WTC11 (cell line): ENCODE measurements around the gene PTPRN2. TPM values are rescaled to one million over a fixed set of nuclear protein-coding genes. Genes with fewer than 3 reads are reported as not detected.

Source experiments
- ATAC-seq: fragments of 200-7000 bp; cut with Tn5 transposase; 2 replicates; pipeline ENCODE4 v1.10.0; 2021; ENCODE audit warnings: mild to moderate bottlenecking, moderate library complexity
- CTCF ChIA-PET: fragments of 300-600 bp; sonication (Branson Sonifier 250); formaldehyde crosslinking; loops from one replicate; lab custom pipeline; 2021; ENCODE audit warnings: antibody characterized with exemption; lab: Charles Lee
- POLR2A ChIA-PET: fragments of 350-600 bp; sonication (Branson Sonifier 250); formaldehyde crosslinking; loops from one replicate; lab custom pipeline; 2021; ENCODE audit warnings: antibody characterized with exemption; lab: Charles Lee
- DNase-seq: peaks from one replicate; pipeline ENCODE4 v3.0.0; 2021; ENCODE audit warnings: low spot score
- H3K27ac Mint-ChIP-seq: 2 replicates; pipeline ENCODE4 v1.8.0; 2021; ENCODE audit warnings: mixed read lengths
- H3K27me3 Mint-ChIP-seq: 2 replicates; pipeline ENCODE4 v1.8.0; 2021; ENCODE audit warnings: low read depth, mild to moderate bottlenecking, moderate library complexity, mixed read lengths
- H3K36me3 Mint-ChIP-seq: 2 replicates; pipeline ENCODE4 v1.8.0; 2021; ENCODE audit warnings: mixed read lengths
- H3K4me1 Mint-ChIP-seq: 2 replicates; pipeline ENCODE4 v1.8.0; 2022; ENCODE audit warnings: mixed read lengths
- H3K4me3 Mint-ChIP-seq: 2 replicates; pipeline ENCODE4 v1.8.0; 2021; ENCODE audit warnings: mild to moderate bottlenecking, moderate library complexity, mixed read lengths
- H3K9me3 Mint-ChIP-seq: 2 replicates; pipeline ENCODE4 v1.8.0; 2021; ENCODE audit warnings: mixed read lengths
- ESRRA ChIP-seq: sonication (generic); formaldehyde crosslinking; IDR thresholded peaks from 2 replicates; pipeline ENCODE4 v1.8.1; 2022; ENCODE audit warnings: mild to moderate bottlenecking, missing genetic modification reagents, borderline replicate concordance
- GABPB1 ChIP-seq: sonication (generic); formaldehyde crosslinking; IDR thresholded peaks from 2 replicates; pipeline ENCODE4 v1.8.1; 2023; ENCODE audit warnings: mild to moderate bottlenecking, missing genetic modification reagents
- GTF2I ChIP-seq: fragments of 250-450 bp; sonication (Bioruptor Pico); conservative IDR thresholded peaks from 2 replicates; pipeline ENCODE4 v1.4.0; 2021; ENCODE audit warnings: mild to moderate bottlenecking
- JAZF1 ChIP-seq: fragments of 250-450 bp; sonication (Bioruptor Pico); IDR thresholded peaks from 2 replicates; pipeline ENCODE4 v1.9.0; 2021; ENCODE audit warnings: moderate library complexity, mild to moderate bottlenecking, inconsistent platforms
- MXD4 ChIP-seq: fragments of 250-450 bp; sonication (Bioruptor Pico); IDR thresholded peaks from 2 replicates; pipeline ENCODE4 v1.8.0; 2021; ENCODE audit warnings: mild to moderate bottlenecking, moderate library complexity, borderline replicate concordance
- MYBL2 ChIP-seq: sonication (generic); formaldehyde crosslinking; IDR thresholded peaks from 2 replicates; pipeline ENCODE4 v1.8.1; 2023; ENCODE audit warnings: mild to moderate bottlenecking, moderate library complexity, missing genetic modification reagents
- NFYB ChIP-seq: sonication (generic); formaldehyde crosslinking; conservative IDR thresholded peaks from 2 replicates; pipeline ENCODE4 v1.8.0; 2022; ENCODE audit warnings: low read depth, missing genetic modification reagents
- SP1 ChIP-seq: sonication (generic); formaldehyde crosslinking; conservative IDR thresholded peaks from 2 replicates; pipeline ENCODE4 v1.8.1; 2022; ENCODE audit warnings: missing genetic modification reagents
- TP53 ChIP-seq: sonication (generic); formaldehyde crosslinking; IDR thresholded peaks from 2 replicates; pipeline ENCODE4 v1.8.1; 2023; ENCODE audit warnings: mild to moderate bottlenecking, missing genetic modification reagents
- ZNF138 ChIP-seq: sonication (generic); formaldehyde crosslinking; conservative IDR thresholded peaks from 2 replicates; pipeline ENCODE4 v1.8.1; 2022; ENCODE audit warnings: mild to moderate bottlenecking, moderate library complexity, missing genetic modification reagents
- ZNF232 ChIP-seq: sonication (generic); formaldehyde crosslinking; IDR thresholded peaks from 2 replicates; pipeline ENCODE4 v1.8.0; 2022; ENCODE audit warnings: mild to moderate bottlenecking, missing genetic modification reagents
- total RNA-seq: library from RNA; stranded (reverse); gene quantifications from 3 replicates; pipeline ENCODE4 v1.2.3, GENCODE V29; 2021
- TF ChIP-seq, protein P1 (sequence below): sonication (generic); formaldehyde crosslinking; IDR thresholded peaks from 2 replicates; pipeline ENCODE4 v1.8.0; 2023; ENCODE audit warnings: mild to moderate bottlenecking, missing genetic modification reagents
- TF ChIP-seq, protein P2 (sequence below): sonication (generic); formaldehyde crosslinking; IDR thresholded peaks from 2 replicates; pipeline ENCODE4 v1.8.1; 2022; ENCODE audit warnings: missing genetic modification reagents, borderline replicate concordance
- TF ChIP-seq, protein P3 (sequence below): sonication (generic); formaldehyde crosslinking; IDR thresholded peaks from 2 replicates; pipeline ENCODE4 v1.8.0; 2022; ENCODE audit warnings: mild to moderate bottlenecking, missing genetic modification reagents
- TF ChIP-seq, protein P4 (sequence below): fragments of 250-450 bp; sonication (Bioruptor Pico); IDR thresholded peaks from 2 replicates; pipeline ENCODE4 v2.1.2; 2022; ENCODE audit warnings: mild to moderate bottlenecking, moderate library complexity
- TF ChIP-seq, protein P5 (sequence below): fragments of 250-450 bp; sonication (Bioruptor Pico); IDR thresholded peaks from 2 replicates; pipeline ENCODE4 v1.9.0; 2021; ENCODE audit warnings: mild to moderate bottlenecking
- TF ChIP-seq, protein P6 (sequence below): sonication (generic); formaldehyde crosslinking; IDR thresholded peaks from 2 replicates; pipeline ENCODE4 v1.8.0; 2023; ENCODE audit warnings: missing genetic modification reagents
- TF ChIP-seq, protein P7 (sequence below): sonication (generic); formaldehyde crosslinking; IDR thresholded peaks from 2 replicates; pipeline ENCODE4 v1.8.1; 2022; ENCODE audit warnings: mild to moderate bottlenecking, missing genetic modification reagents, moderate library complexity, borderline replicate concordance
- TF ChIP-seq, protein P8 (sequence below): sonication (generic); formaldehyde crosslinking; IDR thresholded peaks from 2 replicates; pipeline ENCODE4 v1.8.0; 2022; ENCODE audit warnings: mild to moderate bottlenecking, missing genetic modification reagents

Gene PTPRN2
- total RNA-seq, 1 experiment from 2014 or later: 4.7 TPM

DNA sequence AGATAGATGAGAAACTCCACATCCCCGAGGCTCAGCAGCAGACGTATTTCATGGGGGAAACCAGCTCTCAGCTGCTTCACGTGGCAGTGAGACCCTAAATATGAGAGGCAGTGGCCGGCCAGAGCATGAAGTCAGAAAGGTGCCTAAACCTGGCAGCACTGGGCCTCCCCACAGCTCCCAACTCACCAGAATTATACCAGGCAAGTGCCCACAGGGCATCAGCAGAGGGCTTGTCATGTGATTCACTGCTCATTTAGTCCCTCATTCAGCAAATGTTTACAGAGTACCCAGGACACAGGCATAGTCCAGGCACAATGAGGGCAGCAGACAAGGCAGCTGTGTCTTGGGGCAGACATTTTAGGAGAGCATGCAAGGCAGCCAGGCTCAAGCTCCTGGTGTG lies 212.6 kb downstream of the PTPRN2 start:
- Mint-ChIP-seq H3K36me3 (peaks cover 10% of the 10 kb centered on the region), H3K27me3 (no peaks in the 10 kb centered on the region), H3K27ac (no peak overlapping the region), H3K4me3 (no peak overlapping the region), H3K4me1 (no peaks in the 10 kb centered on the region), H3K9me3 (peaks cover 16% of the 10 kb centered on the region)
- ATAC-seq (no peak), DNase-seq (no peak)
- TF ChIP-seq, protein P1, sequence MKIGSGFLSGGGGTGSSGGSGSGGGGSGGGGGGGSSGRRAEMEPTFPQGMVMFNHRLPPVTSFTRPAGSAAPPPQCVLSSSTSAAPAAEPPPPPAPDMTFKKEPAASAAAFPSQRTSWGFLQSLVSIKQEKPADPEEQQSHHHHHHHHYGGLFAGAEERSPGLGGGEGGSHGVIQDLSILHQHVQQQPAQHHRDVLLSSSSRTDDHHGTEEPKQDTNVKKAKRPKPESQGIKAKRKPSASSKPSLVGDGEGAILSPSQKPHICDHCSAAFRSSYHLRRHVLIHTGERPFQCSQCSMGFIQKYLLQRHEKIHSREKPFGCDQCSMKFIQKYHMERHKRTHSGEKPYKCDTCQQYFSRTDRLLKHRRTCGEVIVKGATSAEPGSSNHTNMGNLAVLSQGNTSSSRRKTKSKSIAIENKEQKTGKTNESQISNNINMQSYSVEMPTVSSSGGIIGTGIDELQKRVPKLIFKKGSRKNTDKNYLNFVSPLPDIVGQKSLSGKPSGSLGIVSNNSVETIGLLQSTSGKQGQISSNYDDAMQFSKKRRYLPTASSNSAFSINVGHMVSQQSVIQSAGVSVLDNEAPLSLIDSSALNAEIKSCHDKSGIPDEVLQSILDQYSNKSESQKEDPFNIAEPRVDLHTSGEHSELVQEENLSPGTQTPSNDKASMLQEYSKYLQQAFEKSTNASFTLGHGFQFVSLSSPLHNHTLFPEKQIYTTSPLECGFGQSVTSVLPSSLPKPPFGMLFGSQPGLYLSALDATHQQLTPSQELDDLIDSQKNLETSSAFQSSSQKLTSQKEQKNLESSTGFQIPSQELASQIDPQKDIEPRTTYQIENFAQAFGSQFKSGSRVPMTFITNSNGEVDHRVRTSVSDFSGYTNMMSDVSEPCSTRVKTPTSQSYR (CRISPR knock-in tag): no peak
- TF ChIP-seq JAZF1 (CRISPR knock-in tag) (no peak), SP1 (CRISPR knock-in tag) (no peak), GABPB1 (CRISPR knock-in tag) (no peak), ZNF232 (no peak), ESRRA (CRISPR knock-in tag) (no peak), MYBL2 (CRISPR knock-in tag) (no peak), MXD4 (CRISPR knock-in tag) (no peak), GTF2I (CRISPR knock-in tag) (no peak), TP53 (no peak), NFYB (CRISPR knock-in tag) (no peak), ZNF138 (CRISPR knock-in tag) (no peak)
- TF ChIP-seq, protein P2, sequence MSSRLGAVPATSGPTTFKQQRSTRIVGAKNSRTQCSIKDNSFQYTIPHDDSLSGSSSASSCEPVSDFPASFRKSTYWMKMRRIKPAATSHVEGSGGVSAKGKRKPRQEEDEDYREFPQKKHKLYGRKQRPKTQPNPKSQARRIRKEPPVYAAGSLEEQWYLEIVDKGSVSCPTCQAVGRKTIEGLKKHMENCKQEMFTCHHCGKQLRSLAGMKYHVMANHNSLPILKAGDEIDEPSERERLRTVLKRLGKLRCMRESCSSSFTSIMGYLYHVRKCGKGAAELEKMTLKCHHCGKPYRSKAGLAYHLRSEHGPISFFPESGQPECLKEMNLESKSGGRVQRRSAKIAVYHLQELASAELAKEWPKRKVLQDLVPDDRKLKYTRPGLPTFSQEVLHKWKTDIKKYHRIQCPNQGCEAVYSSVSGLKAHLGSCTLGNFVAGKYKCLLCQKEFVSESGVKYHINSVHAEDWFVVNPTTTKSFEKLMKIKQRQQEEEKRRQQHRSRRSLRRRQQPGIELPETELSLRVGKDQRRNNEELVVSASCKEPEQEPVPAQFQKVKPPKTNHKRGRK: no peak
- TF ChIP-seq, protein P3, sequence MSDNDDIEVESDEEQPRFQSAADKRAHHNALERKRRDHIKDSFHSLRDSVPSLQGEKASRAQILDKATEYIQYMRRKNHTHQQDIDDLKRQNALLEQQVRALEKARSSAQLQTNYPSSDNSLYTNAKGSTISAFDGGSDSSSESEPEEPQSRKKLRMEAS (CRISPR knock-in tag): no peak
- TF ChIP-seq, protein P4, sequence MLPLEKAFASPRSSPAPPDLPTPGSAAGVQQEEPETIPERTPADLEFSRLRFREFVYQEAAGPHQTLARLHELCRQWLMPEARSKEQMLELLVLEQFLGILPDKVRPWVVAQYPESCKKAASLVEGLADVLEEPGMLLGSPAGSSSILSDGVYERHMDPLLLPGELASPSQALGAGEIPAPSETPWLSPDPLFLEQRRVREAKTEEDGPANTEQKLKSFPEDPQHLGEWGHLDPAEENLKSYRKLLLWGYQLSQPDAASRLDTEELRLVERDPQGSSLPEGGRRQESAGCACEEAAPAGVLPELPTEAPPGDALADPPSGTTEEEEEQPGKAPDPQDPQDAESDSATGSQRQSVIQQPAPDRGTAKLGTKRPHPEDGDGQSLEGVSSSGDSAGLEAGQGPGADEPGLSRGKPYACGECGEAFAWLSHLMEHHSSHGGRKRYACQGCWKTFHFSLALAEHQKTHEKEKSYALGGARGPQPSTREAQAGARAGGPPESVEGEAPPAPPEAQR: no peak
- TF ChIP-seq, protein P5, sequence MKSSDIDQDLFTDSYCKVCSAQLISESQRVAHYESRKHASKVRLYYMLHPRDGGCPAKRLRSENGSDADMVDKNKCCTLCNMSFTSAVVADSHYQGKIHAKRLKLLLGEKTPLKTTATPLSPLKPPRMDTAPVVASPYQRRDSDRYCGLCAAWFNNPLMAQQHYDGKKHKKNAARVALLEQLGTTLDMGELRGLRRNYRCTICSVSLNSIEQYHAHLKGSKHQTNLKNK (CRISPR knock-in tag): no peak
- TF ChIP-seq, protein P6, sequence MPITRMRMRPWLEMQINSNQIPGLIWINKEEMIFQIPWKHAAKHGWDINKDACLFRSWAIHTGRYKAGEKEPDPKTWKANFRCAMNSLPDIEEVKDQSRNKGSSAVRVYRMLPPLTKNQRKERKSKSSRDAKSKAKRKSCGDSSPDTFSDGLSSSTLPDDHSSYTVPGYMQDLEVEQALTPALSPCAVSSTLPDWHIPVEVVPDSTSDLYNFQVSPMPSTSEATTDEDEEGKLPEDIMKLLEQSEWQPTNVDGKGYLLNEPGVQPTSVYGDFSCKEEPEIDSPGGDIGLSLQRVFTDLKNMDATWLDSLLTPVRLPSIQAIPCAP (CRISPR knock-in tag): no peak
- TF ChIP-seq, protein P7, sequence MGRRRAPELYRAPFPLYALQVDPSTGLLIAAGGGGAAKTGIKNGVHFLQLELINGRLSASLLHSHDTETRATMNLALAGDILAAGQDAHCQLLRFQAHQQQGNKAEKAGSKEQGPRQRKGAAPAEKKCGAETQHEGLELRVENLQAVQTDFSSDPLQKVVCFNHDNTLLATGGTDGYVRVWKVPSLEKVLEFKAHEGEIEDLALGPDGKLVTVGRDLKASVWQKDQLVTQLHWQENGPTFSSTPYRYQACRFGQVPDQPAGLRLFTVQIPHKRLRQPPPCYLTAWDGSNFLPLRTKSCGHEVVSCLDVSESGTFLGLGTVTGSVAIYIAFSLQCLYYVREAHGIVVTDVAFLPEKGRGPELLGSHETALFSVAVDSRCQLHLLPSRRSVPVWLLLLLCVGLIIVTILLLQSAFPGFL (CRISPR knock-in tag): no peak
- TF ChIP-seq, protein P8, sequence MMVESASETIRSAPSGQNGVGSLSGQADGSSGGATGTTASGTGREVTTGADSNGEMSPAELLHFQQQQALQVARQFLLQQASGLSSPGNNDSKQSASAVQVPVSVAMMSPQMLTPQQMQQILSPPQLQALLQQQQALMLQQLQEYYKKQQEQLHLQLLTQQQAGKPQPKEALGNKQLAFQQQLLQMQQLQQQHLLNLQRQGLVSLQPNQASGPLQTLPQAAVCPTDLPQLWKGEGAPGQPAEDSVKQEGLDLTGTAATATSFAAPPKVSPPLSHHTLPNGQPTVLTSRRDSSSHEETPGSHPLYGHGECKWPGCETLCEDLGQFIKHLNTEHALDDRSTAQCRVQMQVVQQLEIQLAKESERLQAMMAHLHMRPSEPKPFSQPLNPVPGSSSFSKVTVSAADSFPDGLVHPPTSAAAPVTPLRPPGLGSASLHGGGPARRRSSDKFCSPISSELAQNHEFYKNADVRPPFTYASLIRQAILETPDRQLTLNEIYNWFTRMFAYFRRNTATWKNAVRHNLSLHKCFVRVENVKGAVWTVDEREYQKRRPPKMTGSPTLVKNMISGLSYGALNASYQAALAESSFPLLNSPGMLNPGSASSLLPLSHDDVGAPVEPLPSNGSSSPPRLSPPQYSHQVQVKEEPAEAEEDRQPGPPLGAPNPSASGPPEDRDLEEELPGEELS (CRISPR knock-in tag): no peak
- POLR2A ChIA-PET: no interaction called here
- CTCF ChIA-PET: no interaction called here
